Mammary epithelial cell (primary cell): ENCODE results near the gene MAP2K3.
"Not testable (repeated sequence)": the region's sequence is repeated elsewhere in the genome, so short reads cannot be mapped to it uniquely, and the experiment has no call there.

Experiments used
- EZH2 ChIP-seq: IDR thresholded peaks from 2 replicates; pipeline ENCODE4 v1.6.1; 2012; ENCODE audit warnings: low read length, inconsistent platforms, borderline replicate concordance
- TF ChIP-seq, protein P1 (sequence below), 2 donors: IDR thresholded peaks in 1 of 2; conservative IDR thresholded peaks in 1 of 2; 2 replicates each; pipeline ENCODE4 v1.5.1; 2011 to 2012; ENCODE audit warnings: inconsistent platforms in 2 of 2, low read length in 2 of 2, mild to moderate bottlenecking in 2 of 2, control low read depth in 1 of 2, low read depth in 1 of 2; ENCODE audit not compliant: insufficient read depth in 1 of 2; ENCODE audit errors: extremely low read depth in 1 of 2

DNA sequence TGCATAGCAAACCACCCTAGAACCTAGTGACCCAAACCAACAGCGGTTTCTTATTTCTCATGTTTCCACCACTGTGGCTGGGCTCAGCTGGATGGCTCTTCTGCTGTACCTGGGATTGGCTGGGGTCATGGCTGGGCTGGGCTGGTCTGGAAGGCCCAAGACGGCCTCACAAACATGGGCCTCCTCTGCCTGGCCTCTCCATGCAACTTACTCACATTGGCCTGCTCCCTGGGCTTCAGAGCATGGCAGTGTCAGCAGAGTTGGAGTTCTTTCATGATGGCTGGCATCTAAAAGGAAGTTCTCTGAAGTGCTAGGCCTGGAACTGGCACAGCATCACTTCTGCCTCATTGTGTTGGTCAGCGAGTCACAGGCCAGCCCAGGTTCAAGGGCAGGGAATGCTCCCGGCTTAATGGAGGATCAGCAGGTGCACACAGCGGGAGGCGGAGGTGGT is 24.4 kb downstream of the MAP2K3 start:
- TF ChIP-seq, protein P1, sequence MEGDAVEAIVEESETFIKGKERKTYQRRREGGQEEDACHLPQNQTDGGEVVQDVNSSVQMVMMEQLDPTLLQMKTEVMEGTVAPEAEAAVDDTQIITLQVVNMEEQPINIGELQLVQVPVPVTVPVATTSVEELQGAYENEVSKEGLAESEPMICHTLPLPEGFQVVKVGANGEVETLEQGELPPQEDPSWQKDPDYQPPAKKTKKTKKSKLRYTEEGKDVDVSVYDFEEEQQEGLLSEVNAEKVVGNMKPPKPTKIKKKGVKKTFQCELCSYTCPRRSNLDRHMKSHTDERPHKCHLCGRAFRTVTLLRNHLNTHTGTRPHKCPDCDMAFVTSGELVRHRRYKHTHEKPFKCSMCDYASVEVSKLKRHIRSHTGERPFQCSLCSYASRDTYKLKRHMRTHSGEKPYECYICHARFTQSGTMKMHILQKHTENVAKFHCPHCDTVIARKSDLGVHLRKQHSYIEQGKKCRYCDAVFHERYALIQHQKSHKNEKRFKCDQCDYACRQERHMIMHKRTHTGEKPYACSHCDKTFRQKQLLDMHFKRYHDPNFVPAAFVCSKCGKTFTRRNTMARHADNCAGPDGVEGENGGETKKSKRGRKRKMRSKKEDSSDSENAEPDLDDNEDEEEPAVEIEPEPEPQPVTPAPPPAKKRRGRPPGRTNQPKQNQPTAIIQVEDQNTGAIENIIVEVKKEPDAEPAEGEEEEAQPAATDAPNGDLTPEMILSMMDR (conservative IDR thresholded peaks at IDR 0.05 in 1 of 2, IDR thresholded peaks at IDR 0.05 in 1 of 2; ENCODE audit: extremely low read depth in 1 of 2, insufficient read depth in 1 of 2, low read depth in 1 of 2, low read length in 2 of 2), result not testable (repeated sequence)
- not testable (repeated sequence) for TF ChIP-seq EZH2
